Fibroblast of lung (primary cell): Measurements from ENCODE around the gene HSPA6. TPM values are rescaled to one million over a fixed set of nuclear protein-coding genes. Genes with fewer than 3 reads are reported as not detected.

ENCODE experiments used
- DNase-seq, 2 donors: peaks; one replicate each; pipeline versions ENCODE4 v3.0.0 to v3.0.0-alpha.2; 2010; ENCODE audit warnings: low read depth in 2 of 2
- H2AFZ ChIP-seq: 2 replicates; pipeline ENCODE4 v1.5.1; 2012; ENCODE audit warnings: low read length, control low read depth, inconsistent platforms
- H3K27ac ChIP-seq: 2 replicates; pipeline ENCODE4 v1.5.1; 2011; ENCODE audit warnings: low read length, control low read depth; ENCODE audit not compliant: insufficient read depth
- H3K27me3 ChIP-seq: 2 replicates; pipeline ENCODE4 v1.5.1; 2011; ENCODE audit warnings: mild to moderate bottlenecking, low read length; ENCODE audit not compliant: control insufficient read depth, insufficient read depth
- H3K36me3 ChIP-seq: 2 replicates; pipeline ENCODE4 v1.5.1; 2011; ENCODE audit warnings: low read length; ENCODE audit not compliant: control insufficient read depth, insufficient read depth
- H3K4me1 ChIP-seq: 2 replicates; pipeline ENCODE4 v1.5.1; 2011; ENCODE audit warnings: low read length; ENCODE audit not compliant: control insufficient read depth, insufficient read depth; ENCODE audit errors: extremely low read depth
- H3K4me2 ChIP-seq: 2 replicates; pipeline ENCODE4 v1.5.1; 2011; ENCODE audit warnings: low read length, control low read depth; ENCODE audit not compliant: insufficient read depth; ENCODE audit errors: extremely low read depth
- H3K4me3 ChIP-seq, 4 experiments: fragments of 200-600 bp in 1 of 4; sonication (generic) in 1 of 4; replicated peaks in 1 of 4; 2 replicates each; pipeline ENCODE4 v1.5.1; 2011 to 2016; ENCODE audit warnings: low read length in 4 of 4, low read depth in 3 of 4, mild to moderate bottlenecking in 3 of 4, control low read depth in 2 of 4, inconsistent platforms in 1 of 4, mixed read lengths in 1 of 4; ENCODE audit not compliant: insufficient read depth in 1 of 4; ENCODE audit errors: control extremely low read depth in 1 of 4
- H3K79me2 ChIP-seq: 2 replicates; pipeline ENCODE4 v1.5.1; 2012; ENCODE audit warnings: mild to moderate bottlenecking, low read length, inconsistent platforms; ENCODE audit not compliant: control insufficient read depth, insufficient read depth
- H3K9ac ChIP-seq: 2 replicates; pipeline ENCODE4 v1.5.1; 2011; ENCODE audit warnings: mild to moderate bottlenecking, low read length, control low read depth; ENCODE audit not compliant: insufficient read depth
- H3K9me3 ChIP-seq: 2 replicates; pipeline ENCODE4 v1.5.1; 2012; ENCODE audit warnings: low read depth, low read length; ENCODE audit not compliant: control insufficient read depth, insufficient read depth
- H4K20me1 ChIP-seq: 2 replicates; pipeline ENCODE4 v1.5.1; 2011; ENCODE audit warnings: low read length; ENCODE audit not compliant: control insufficient read depth, insufficient read depth; ENCODE audit errors: extremely low read depth
- CTCF ChIP-seq, 2 donors: IDR thresholded peaks in 1 of 2; conservative IDR thresholded peaks in 1 of 2; 1 replicate in 1 of 2; 2 replicates in 1 of 2; pipeline ENCODE4 v1.5.1; 2011 to 2012; ENCODE audit warnings: low read length in 2 of 2, control low read depth in 1 of 2, inconsistent platforms in 1 of 2, low read depth in 1 of 2, mild to moderate bottlenecking in 1 of 2
- EZH2 ChIP-seq: IDR thresholded peaks from 2 replicates; pipeline ENCODE4 v1.5.1; 2012; ENCODE audit warnings: low read length, control low read depth, mild to moderate bottlenecking; ENCODE audit errors: missing control alignments
- polyA plus RNA-seq, 2 donors: library from polyadenylated mRNA; depleted of rRNA in 1 of 2; stranded (reverse) in 1 of 2; unstranded in 1 of 2; fragments of >200 nt; gene quantifications; 2 replicates each; pipeline ENCODE4 v1.2.1, GENCODE V29; 2011 to 2012; ENCODE audit warnings: missing spikeins in 1 of 2
- total RNA-seq: library from RNA; depleted of rRNA; stranded (reverse); fragments of >200 nt; gene quantifications from 2 replicates; pipeline ENCODE4 v1.2.1, GENCODE V29; 2014

HSPA6 gene
- total and polyA plus RNA-seq, 2 donors (not counting 1 experiment from before 2014, with no cell fraction given) = 0.22 to 2.3 TPM

GRCh38 chr1:161499099-161500039 is 25.0 kb upstream of the HSPA6 start:
- Histone ChIP-seq H3K9ac (no peak overlapping the region), H2AFZ (no peak overlapping the region), H3K4me1 (no peaks in the 10 kb centered on the region), H3K79me2 (no peaks in the 10 kb centered on the region), H3K9me3 (no peaks in the 10 kb centered on the region), H4K20me1 (no peaks in the 10 kb centered on the region), H3K27me3 (peaks cover 5% of the 10 kb centered on the region), H3K4me3 (no peak overlapping the region), H3K4me2 (no peak overlapping the region), H3K36me3 (no peaks in the 10 kb centered on the region), H3K27ac (no peak overlapping the region)
- no peak for DNase-seq
- TF ChIP-seq EZH2 (no peak), CTCF (conservative IDR thresholded peaks at IDR 0.05 in 1 of 2, IDR thresholded peaks at IDR 0.05 in 1 of 2; ENCODE audit: low read depth in 1 of 2, low read length in 2 of 2) (no peak)

- no peak overlapping the region for H3K4me2 ChIP-seq
- H3K79me2 ChIP-seq = no peaks in the 10 kb centered on the region
- H3K27me3 ChIP-seq = peaks cover 5% of the 10 kb centered on the region
- no peak overlapping the region for H3K27ac ChIP-seq
- no peaks in the 10 kb centered on the region for H3K36me3 ChIP-seq
- H4K20me1 ChIP-seq = no peaks in the 10 kb centered on the region
- no peak overlapping the region for H3K9ac ChIP-seq
- no peaks in the 10 kb centered on the region for H3K9me3 ChIP-seq
- DNase-seq = no peak
- no peak overlapping the region for H2AFZ ChIP-seq
- no peak overlapping the region for H3K4me3 ChIP-seq
- TF ChIP-seq EZH2 (no peak), CTCF (conservative IDR thresholded peaks at IDR 0.05 in 1 of 2, IDR thresholded peaks at IDR 0.05 in 1 of 2; ENCODE audit: low read depth in 1 of 2, low read length in 2 of 2) (no peak)
- H3K4me1 ChIP-seq = no peaks in the 10 kb centered on the region
Observed at GRCh38 chr1:161501234-161501633, 23.1 kb upstream of the HSPA6 start.

GRCh38 chr1:161502181-161502580 is 22.2 kb upstream of the HSPA6 start:
- H3K4me2 ChIP-seq = no peak overlapping the region

More at GRCh38 chr1:161502181-161502580, 22.2 kb upstream of the HSPA6 start:
- no peaks in the 10 kb centered on the region for H4K20me1 ChIP-seq
- H3K9ac ChIP-seq = no peak overlapping the region
- no peaks in the 10 kb centered on the region for H3K79me2 ChIP-seq
- H3K4me1 ChIP-seq = no peaks in the 10 kb centered on the region
- H3K4me3 ChIP-seq = no peak overlapping the region
- H3K36me3 ChIP-seq = no peaks in the 10 kb centered on the region
- no peak for DNase-seq
- TF ChIP-seq EZH2 (no peak), CTCF (conservative IDR thresholded peaks at IDR 0.05 in 1 of 2, IDR thresholded peaks at IDR 0.05 in 1 of 2; ENCODE audit: low read depth in 1 of 2, low read length in 2 of 2) (no peak)
- no peak overlapping the region for H3K27ac ChIP-seq
- peaks cover 5% of the 10 kb centered on the region for H3K27me3 ChIP-seq
- H3K9me3 ChIP-seq = no peaks in the 10 kb centered on the region
- no peak overlapping the region for H2AFZ ChIP-seq
